Kidney (tissue), 14 donors: ENCODE measurements around the gene HS3ST6. TPM values are rescaled to one million over a fixed set of nuclear protein-coding genes. Genes with fewer than 3 reads are reported as not detected.
"Not testable (repeated sequence)": the region's sequence is repeated elsewhere in the genome, so short reads cannot be mapped to it uniquely, and the experiment has no call there.

Source experiments
- DNase-seq, 5 donors: peaks; one replicate each; pipeline ENCODE4 v3.0.0-alpha.2; 2013 to 2020
- FAIRE-seq: peaks from 2 replicates; lab custom pipeline; 2012; peaks lifted over from hg19 to GRCh38; lab: Jason Lieb, UNC
- H3K27ac ChIP-seq, 2 donors: one replicate each; pipeline ENCODE4 v1.7.0; 2013; ENCODE audit warnings: low read depth in 2 of 2, low read length in 2 of 2, inconsistent platforms in 1 of 2
- H3K27me3 ChIP-seq: one replicate; pipeline ENCODE4 v1.7.1; 2013; ENCODE audit warnings: low read length, inconsistent platforms; ENCODE audit not compliant: control insufficient read depth, insufficient read depth
- H3K36me3 ChIP-seq, 3 donors: one replicate each; pipeline versions ENCODE4 v1.7.0 to v1.7.1; 2013; ENCODE audit warnings: low read length in 3 of 3, control low read depth in 1 of 3, inconsistent platforms in 1 of 3; ENCODE audit not compliant: insufficient read depth in 3 of 3, control insufficient read depth in 2 of 3
- H3K4me1 ChIP-seq, 3 donors: one replicate each; pipeline versions ENCODE4 v1.7.0 to v1.7.1; 2013; ENCODE audit warnings: low read length in 3 of 3, inconsistent platforms in 1 of 3, low read depth in 1 of 3; ENCODE audit not compliant: control insufficient read depth in 2 of 3, insufficient read depth in 2 of 3
- H3K4me3 ChIP-seq, 3 donors: one replicate each; pipeline versions ENCODE4 v1.7.0 to v1.8.1; 2013; ENCODE audit warnings: low read length in 3 of 3, control low read depth in 1 of 3, inconsistent platforms in 1 of 3
- H3K9ac ChIP-seq, 3 donors: one replicate each; pipeline versions ENCODE4 v1.7.0 to v1.7.1; 2013; ENCODE audit warnings: low read length in 3 of 3, control low read depth in 1 of 3, inconsistent platforms in 1 of 3
- H3K9me3 ChIP-seq, 3 donors: one replicate each; pipeline versions ENCODE4 v1.7.0 to v1.7.1; 2013; ENCODE audit warnings: low read length in 3 of 3, control low read depth in 1 of 3, inconsistent platforms in 1 of 3; ENCODE audit not compliant: control insufficient read depth in 2 of 3, insufficient read depth in 1 of 3
- CTCF ChIP-seq: IDR thresholded peaks from 3 replicates; pipeline ENCODE4 v1.5.1; 2012; ENCODE audit warnings: mild to moderate bottlenecking, moderate library complexity, borderline replicate concordance; ENCODE audit not compliant: insufficient read depth; ENCODE audit errors: extremely low read depth
- intact Hi-C: fragments of 100-400 bp; cut with DNase I; formaldehyde crosslinking; loops from one replicate; pipeline ENCODE4 v1.11.1; 2022
- polyA plus RNA-seq: library from polyadenylated mRNA; stranded (reverse); fragments of 350-450 nt; fragmentation: Illumina TruSeq; extraction: RNeasy Lipid Tissue Mini Kit (QIAGEN cat#74804); gene quantifications from one replicate; pipeline ENCODE4 v1.2.3, GENCODE V29; 2014; ENCODE audit warnings: low read depth, low replicate concordance; ENCODE audit not compliant: insufficient read depth
- total RNA-seq: library from RNA; stranded (reverse); fragmentation: NEBNext Ultra II Directional; extraction: Animal tissue kit (Norgen Biotek cat#: 25700); gene quantifications from one replicate; pipeline ENCODE4 v1.2.1, GENCODE V29; 2021
- donor health status: control.
- donor health status: control.
- donor health status: control.
- donor health status: control.
- donor health status: control.
- donor health status: DM: yes; HTN: yes; CAD: no.
- donor health status: Normal renal cell carcinoma (clear cell type).

HS3ST6 gene
- total and polyA plus RNA-seq, 2 donors from 2014 or later: 0.19 to 0.73 TPM

GRCh38 chr16:1940273-1941161 lies 22.3 kb upstream of the HS3ST6 start:
- DNase-seq: peak in 4 of 5 donors; percentile 61 to 79 (median 76)
- no peaks in the 10 kb centered on the region for H3K27me3 ChIP-seq
- peak overlapping the region in 1 of 2 donors; percentile 57 for H3K27ac ChIP-seq
- H3K4me1 ChIP-seq: peaks cover 0 to 10% (median 0%) of the 10 kb centered on the region in 3 donors
- H3K9ac ChIP-seq: no peak overlapping the region
- peak overlapping the region in 2 of 3 donors; percentile 6 to 86 for H3K4me3 ChIP-seq
- H3K9me3 ChIP-seq: no peaks in the 10 kb centered on the region
- peaks cover 0 to 9% (median 6%) of the 10 kb centered on the region in 3 donors for H3K36me3 ChIP-seq
- no peak for FAIRE-seq
- intact Hi-C loops: no loop called here
- no peak for TF ChIP-seq CTCF

- H3K9me3 ChIP-seq, DNase-seq, H3K36me3 ChIP-seq, FAIRE-seq, H3K27ac ChIP-seq, H3K9ac ChIP-seq, H3K27me3 ChIP-seq, H3K4me3 ChIP-seq, intact Hi-C loops: not testable (repeated sequence)
- peaks cover 0 to 10% (median 0%) of the 10 kb centered on the region in 3 donors for H3K4me1 ChIP-seq
Observed at GRCh38 chr16:1939833-1940232, 21.6 kb upstream of the HS3ST6 start.

DNA sequence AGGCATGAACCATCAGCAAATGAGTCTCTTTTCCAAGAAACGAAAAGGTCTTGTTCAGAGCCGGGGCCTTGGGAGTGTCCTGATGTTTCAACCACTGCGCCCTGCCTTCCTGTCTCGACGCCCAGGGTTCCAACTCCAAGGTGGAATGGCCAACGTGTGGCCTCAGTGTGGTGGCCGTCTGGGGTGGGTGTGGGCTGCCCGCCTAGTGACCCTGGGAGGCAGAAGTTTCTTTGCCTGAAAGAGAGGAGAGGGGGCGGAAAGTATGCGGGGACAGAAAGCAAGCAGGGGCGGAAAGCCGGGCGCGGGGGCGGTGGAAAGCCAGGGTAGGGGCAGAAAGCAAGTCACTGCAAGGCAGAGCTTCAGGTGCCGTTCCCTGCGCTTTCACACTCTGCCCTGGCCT lies 20.7 kb upstream of the HS3ST6 start:
- Histone ChIP-seq H3K9me3 (no peaks in the 10 kb centered on the region), H3K36me3 (peaks cover 0 to 9% (median 6%) of the 10 kb centered on the region in 3 donors), H3K27ac (no peak overlapping the region), H3K9ac (no peak overlapping the region), H3K4me3 (no peak overlapping the region), H3K4me1 (peaks cover 0 to 10% (median 0%) of the 10 kb centered on the region in 3 donors), H3K27me3 (no peaks in the 10 kb centered on the region)
- intact Hi-C loops: no loop called here
- TF ChIP-seq CTCF: no peak
- FAIRE-seq: no peak
- no peak for DNase-seq

- no peak for TF ChIP-seq CTCF
- Histone ChIP-seq H3K9ac (no peak overlapping the region), H3K4me1 (peaks cover 0 to 10% (median 0%) of the 10 kb centered on the region in 3 donors), H3K27me3 (no peaks in the 10 kb centered on the region), H3K27ac (no peak overlapping the region), H3K36me3 (peaks cover 0 to 9% (median 6%) of the 10 kb centered on the region in 3 donors), H3K4me3 (no peak overlapping the region), H3K9me3 (no peaks in the 10 kb centered on the region)
- DNase-seq: no peak
- no peak for FAIRE-seq
- intact Hi-C loops: no loop called here
Observed at GRCh38 chr16:1938316-1938715, 20.1 kb upstream of the HS3ST6 start.
